ENCODE measurements around the gene PRICKLE1.
"Not testable (repeated sequence)": the region's sequence is repeated elsewhere in the genome, so short reads cannot be mapped to it uniquely, and the experiment has no call there.

Gene PRICKLE1

GRCh38 chr12:42560977-42561376 lies 28.6 kb downstream of the PRICKLE1 start:
- TF ChIP-seq CTCF (conservative IDR thresholded peaks at IDR 0.05; ENCODE audit: low read depth, low read length): no peak
- DNase-seq (ENCODE audit: low read depth): no peak
- no peak overlapping the region for H3K4me3 ChIP-seq (ENCODE audit: low read length)

- TF ChIP-seq CTCF (conservative IDR thresholded peaks at IDR 0.05; ENCODE audit: low read depth, low read length): no peak
- no peak overlapping the region for H3K4me3 ChIP-seq (ENCODE audit: low read length)
- no peak for DNase-seq (ENCODE audit: low read depth)
These were observed 31.9 kb downstream of the PRICKLE1 start for GRCh38 chr12:42557586-42558172.

GRCh38 chr12:42556917-42557316 lies 32.6 kb downstream of the PRICKLE1 start:
- no peak overlapping the region for H3K4me3 ChIP-seq (ENCODE audit: low read length)
- no peak for TF ChIP-seq CTCF (conservative IDR thresholded peaks at IDR 0.05; ENCODE audit: low read depth, low read length)
- DNase-seq (ENCODE audit: low read depth): no peak

- TF ChIP-seq CTCF (conservative IDR thresholded peaks at IDR 0.05; ENCODE audit: low read depth, low read length): no peak
- DNase-seq (ENCODE audit: low read depth): no peak
These were observed 36.7 kb downstream of the PRICKLE1 start for GRCh38 chr12:42552822-42553221.

GRCh38 chr12:42550800-42551199 lies 38.7 kb downstream of the PRICKLE1 start:
- no peak overlapping the region for H3K4me3 ChIP-seq (ENCODE audit: low read length)
- no peak for TF ChIP-seq CTCF (conservative IDR thresholded peaks at IDR 0.05; ENCODE audit: low read depth, low read length)
- DNase-seq (ENCODE audit: low read depth): no peak

More at GRCh38 chr12:42552822-42553221, 36.7 kb downstream of the PRICKLE1 start:
- H3K4me3 ChIP-seq (ENCODE audit: low read length): no peak overlapping the region

- TF ChIP-seq CTCF (conservative IDR thresholded peaks at IDR 0.05; ENCODE audit: low read depth, low read length): no peak
- H3K4me3 ChIP-seq (ENCODE audit: low read length): no peak overlapping the region
- no peak for DNase-seq (ENCODE audit: low read depth)
These were observed 42.8 kb downstream of the PRICKLE1 start for GRCh38 chr12:42546709-42547108.

- TF ChIP-seq CTCF (conservative IDR thresholded peaks at IDR 0.05; ENCODE audit: low read depth, low read length): no peak
- H3K4me3 ChIP-seq (ENCODE audit: low read length): no peak overlapping the region
These were observed 47.6 kb downstream of the PRICKLE1 start for GRCh38 chr12:42541965-42542364.

GRCh38 chr12:42541308-42541707 lies 48.2 kb downstream of the PRICKLE1 start:
- DNase-seq (ENCODE audit: low read depth); H3K4me3 ChIP-seq (ENCODE audit: low read length): not testable (repeated sequence)

More at GRCh38 chr12:42541965-42542364, 47.6 kb downstream of the PRICKLE1 start:
- DNase-seq (ENCODE audit: low read depth): no peak
